ENCODE data around the gene VPS29.
A peak's percentile ranks its signal among the peaks of the same experiment; 100 is the strongest.
"Not testable (repeated sequence)": the region's sequence is repeated elsewhere in the genome, so short reads cannot be mapped to it uniquely, and the experiment has no call there.

VPS29 gene

DNA sequence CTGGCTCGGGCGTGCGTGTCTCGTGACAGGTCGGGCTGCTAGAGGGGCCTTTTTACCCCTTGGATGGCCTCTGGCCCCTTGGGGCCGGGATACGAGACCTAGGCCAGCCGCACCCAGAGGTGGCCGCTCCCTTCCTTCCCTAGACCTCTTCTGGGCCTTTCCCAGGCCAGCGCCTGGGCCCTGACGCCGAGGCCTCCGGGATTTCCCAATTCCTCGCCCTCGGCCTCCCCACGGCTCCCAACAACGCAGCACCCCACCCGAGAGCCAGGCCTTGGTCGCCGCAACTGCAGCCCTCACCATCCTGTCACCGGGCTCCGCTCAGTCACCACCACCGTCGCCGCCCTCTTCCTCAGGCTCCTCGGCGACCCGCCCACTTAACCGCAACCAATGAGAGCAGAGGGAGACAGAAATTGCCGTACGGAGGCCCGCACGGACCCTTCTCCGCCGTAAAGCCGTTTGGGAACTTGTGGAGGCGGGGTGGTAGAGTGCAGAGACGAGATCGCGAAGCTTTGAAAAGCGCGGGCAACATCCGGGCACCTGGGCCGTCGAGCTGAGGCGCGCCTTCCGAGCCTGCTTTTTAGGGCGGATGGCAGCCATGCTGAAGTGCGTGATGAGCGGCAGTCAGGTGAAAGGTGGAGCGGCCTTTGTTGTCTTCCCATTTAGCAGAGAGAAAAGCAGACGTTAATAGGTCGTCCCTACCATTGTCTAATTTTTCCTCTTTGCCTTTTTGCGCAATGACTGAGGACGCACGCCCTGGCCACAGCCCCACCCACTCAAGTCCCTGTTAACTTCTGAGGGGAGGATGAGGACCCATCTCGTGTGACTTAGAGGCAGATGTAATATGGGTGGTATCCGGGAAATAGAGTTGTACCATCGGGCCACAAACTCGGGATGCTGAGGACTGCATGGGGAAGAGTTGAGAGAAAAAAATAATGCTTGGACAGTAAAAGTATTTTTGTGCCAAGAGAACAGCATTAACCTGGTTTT, at the start of gene VPS29, which contains the start of gene RAD9B:
Gene VPS29 (minus strand): TSS at position 360 of the 987 bp plus-strand sequence. CDS start 60 bp downstream, at position 300.
Gene RAD9B (plus strand): TSS at position 580 of the 987 bp plus-strand sequence. CDS start 7 bp downstream, at position 587.
- DNase-seq, result peak; percentile 99

DNA sequence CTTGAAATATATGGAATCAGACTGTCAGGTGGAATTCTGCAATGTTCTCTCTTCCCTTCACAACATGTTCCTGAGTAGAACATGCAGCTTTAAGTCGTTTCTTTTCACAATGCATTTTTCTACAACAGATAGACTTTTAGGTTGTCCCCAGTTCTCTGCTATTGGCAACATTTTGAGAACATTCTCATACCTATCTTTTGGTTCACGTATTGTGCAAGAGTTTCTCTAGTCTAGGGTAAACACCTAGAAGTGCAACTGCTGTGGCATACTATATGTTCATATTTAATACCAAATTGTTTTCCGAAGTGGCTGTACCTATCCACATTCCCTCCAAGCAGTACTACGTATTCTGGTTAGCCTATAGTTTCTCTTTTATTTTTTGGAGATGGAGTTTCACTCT, 49.1 kb upstream of the VPS29 start:
- no peak for DNase-seq

DNA sequence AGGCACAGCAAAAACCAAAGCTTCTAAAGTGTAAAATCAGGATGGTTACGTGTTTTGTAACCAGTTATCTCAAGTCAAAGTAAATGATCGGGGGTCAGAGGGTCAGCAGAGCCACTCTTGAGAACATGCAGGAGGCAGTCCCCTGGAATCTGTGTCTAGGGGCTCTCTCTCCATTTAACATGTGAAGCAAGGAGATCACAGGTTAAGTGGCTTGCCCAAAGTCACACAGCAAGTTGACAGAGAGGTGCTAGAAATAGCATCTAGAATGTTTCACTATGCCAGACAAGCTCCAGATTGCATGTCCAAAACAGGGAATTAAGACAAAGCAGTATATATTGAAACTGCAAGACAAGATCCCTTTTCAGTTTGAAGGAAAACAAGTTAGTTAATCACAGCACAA, 47.8 kb upstream of the VPS29 start:
- DNase-seq, result no peak

DNA sequence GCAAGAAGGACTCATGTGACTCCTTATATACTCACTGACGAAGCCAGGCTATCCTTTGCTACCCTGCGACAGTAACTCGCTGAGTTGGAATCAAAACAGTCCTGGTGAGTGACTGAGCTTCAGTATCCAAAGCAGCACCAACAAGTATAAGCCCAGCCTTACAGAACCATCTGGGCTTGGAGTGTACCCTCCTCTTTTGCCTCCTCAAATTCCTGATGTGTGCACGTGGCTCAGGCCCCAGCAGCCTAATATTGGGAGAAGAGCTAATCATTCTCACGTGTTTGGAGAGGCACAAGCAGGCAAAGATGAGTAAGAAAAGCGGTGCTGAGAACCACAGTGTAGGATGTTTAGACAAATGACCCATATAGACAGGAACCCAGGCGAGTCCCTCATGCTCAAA, 46.8 kb upstream of the VPS29 start:
- DNase-seq, result no peak

DNA sequence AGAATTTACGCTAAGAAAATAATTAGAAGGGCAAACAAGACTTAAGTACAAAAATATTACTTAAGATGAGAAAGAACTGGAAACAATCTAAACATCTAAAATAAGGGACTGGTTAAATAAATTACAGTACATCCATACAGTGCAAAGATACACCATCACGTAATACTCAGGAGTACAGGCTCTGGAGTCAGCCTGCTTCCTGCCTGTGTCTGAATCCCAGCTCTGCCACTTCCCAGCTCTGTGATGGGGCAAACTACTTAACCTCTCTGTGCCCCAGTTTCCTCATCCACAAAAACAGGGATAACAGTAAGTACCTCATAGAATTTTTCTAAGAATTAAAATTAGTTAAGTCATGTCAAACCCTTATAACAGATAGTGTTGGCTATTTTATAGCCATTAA, 45.2 kb upstream of the VPS29 start:
- DNase-seq, result no peak

DNA sequence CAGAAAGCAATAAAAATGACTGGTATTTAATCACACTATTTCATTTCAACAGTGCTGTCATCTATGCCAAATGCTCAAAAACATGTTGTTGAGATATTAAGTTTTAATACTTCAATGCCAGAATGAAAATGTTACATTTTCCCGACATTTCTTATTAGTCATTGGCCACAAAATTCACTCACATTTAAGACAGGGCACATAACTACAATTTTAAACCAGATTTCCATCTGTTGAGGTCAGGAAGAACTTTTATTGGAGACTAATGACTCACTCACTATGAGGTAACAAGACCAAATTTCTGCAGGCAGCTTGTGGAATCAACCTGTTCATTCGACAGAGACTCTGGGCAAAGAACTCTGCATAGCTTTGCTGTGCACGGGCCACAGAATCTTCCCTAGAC, 44.4 kb upstream of the VPS29 start:
- no peak for DNase-seq

DNA sequence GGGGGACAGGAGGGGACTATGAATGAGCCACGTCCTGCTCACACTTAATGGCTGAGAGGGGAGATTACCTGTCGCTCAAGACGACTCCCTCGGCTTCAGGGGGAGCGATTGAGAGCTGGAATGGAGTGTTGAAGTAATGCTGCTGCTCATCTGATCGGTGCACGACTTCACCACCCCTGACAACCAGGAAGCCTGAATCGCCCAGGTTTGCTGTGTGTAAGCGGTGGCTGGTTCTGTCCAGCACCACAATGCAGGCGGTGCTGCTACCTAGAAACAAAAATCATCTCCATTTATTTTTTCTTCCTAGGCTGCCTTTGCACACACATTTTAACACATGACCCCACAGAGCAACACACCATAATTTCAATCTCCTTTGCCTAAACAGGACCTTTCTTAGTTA, 43.9 kb upstream of the VPS29 start:
- DNase-seq, result no peak

DNA sequence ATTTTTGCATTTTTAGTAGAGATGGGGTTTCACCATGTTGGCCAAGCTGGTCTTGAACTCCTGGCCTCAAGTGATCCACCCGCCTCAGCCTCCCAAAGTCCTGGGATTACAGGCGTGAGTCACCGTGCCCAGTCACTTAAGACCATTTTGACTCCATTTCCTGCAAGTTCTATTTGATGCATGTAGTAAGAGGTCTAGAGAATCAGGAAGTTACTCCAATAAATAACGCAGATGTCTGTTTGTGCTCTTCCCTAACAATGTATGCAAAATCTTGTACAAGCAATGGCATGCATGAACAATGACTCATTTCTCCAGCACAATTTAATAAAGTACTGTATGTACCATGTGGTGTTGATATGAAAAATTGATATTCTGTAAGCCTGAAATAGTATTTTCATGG, 43.3 kb upstream of the VPS29 start:
- DNase-seq, result not testable (repeated sequence)

DNA sequence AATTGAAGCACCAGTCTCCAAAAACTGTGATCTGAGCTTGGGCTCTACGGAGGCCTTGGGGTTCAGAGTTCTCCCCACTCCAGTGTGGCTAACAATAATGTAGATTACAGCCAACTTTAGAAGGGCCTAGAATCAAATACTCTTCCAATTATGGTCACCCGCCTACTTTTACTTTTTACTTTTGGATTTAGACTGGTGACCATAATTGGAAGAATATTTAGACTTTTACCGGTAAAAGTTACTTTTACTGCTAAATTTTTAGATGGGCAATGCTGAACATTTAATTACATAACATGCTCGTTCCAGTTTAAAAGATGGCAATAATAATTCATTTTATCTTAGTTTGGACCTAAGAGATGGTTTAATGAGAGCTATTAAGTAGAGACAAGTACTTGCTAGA, 42.1 kb upstream of the VPS29 start:
- DNase-seq, result no peak

DNA sequence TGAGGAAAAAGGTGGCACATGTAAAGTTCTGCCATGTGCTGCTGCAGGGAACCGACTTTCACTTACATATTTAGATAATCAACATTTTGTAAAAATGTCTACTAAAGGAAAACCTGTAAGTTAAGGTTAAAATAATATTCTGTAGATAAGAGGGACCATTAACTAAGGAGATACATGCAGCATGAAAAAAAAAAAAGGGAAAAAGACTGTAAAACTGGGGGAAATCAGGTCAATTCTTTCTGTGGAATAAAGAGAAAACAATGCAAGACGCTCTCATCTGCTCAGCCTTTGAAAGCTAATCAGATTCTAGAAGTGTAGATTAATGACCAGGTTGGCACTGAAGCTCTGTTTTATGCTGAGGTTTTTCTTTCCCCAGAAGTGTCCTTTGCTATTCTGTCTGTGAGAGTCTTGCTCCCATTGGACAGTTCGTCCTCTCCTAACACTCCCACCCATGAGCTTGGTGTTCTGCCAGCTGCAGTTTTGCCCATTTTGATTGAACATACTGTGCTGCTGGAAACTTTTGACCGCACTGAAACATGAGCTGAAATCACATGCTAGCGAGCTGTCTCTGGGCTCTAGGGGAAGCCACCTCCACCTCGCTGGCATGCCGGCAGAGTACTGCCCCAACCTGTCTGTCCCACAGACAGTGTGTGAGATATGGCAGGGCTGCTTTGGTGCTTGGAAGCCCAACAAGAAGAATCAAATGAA, 41.5 kb upstream of the VPS29 start:
- DNase-seq, result peak; percentile 67

DNA sequence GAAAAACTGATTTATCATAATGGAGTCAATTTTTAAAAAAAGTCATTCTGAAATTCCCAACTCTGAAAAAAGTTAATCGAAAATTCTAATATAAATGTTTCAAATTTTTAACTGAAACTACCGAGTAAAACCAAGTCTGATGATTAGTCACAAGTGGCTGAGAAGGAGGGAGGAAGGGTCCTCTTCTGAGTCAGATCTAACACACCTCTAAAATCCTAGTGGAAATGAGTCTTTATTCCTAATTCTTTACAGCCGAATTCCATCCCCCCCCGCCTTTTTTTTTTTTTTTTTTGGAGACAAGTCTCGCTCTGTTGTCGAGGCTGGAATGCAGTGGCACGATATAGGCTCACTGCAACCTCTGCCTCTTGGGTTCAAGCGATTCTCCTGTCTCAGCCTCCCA, 38.1 kb upstream of the VPS29 start:
- no peak for DNase-seq

DNA sequence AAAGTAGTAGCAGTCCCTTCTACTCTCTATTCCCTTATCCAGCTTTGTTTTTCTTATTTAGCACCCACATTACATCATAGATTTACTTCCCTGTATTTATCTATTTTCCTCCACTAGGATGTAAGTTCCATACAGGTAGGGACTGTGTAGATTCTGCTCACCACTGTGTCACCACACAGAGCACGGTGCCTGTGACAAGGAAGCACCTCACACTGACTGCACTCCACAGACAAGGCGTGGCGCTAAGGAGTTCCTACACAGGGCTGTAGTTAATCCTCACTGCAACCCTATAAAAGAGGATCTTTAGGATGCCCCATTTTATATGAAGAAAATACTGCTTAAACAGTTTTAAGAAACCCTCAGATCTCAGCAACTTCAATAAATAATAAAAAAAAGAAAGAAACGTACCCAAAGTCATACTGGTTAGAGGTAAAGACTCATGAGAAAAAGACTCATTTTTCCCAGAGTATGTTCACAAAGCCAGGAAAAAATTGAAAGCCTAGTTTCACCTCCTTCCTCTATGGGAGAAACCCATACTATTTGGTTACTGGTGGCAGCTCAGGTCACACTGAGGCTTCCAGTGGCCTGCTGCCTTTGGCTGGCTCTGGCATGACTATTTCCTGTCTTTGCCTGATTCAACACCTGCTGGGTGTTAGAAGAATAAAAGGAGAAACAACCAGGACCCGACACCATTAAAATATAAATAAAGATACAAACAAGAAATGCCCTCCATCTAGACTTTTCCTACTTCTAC, 37.1 kb upstream of the VPS29 start:
- DNase-seq, result peak; percentile 11

DNA sequence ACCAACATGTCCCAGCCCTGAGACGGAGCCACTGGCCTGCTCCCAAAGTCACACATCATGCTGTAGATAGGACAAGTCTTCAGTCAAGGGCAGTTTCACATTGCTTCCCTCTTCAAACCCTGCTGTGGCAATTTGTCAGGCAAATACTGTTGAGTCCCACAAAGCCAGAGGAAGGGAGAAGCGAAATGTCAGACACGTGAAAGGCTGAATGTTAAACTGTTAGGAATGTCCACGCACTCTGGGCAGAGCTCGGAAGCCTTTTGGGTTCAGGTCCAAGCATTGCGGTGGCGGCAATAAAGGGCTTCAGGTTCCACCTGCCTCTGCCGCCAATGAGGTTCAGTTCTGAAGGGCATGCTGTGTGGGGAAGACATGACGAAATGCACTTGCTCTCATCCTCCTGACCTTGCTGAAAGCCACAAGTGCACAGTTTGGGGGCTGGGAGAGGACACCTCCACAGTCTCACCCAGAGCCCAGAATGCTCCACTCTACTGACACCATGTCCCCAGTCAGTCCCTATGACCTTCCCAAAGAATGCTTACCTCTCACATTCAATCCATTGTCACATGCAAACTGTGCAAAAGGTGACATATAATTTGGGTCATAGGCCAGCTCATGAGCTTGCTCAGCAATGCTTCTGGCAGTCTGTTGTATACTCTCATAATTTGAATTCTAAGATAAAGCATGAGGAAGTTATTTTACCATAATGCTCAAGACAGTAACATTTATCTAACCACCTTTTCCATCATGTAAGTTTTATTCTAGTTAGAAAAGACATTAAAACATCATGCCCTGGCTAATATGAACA, 35.9 kb upstream of the VPS29 start:
- DNase-seq, result peak; percentile 95

DNA sequence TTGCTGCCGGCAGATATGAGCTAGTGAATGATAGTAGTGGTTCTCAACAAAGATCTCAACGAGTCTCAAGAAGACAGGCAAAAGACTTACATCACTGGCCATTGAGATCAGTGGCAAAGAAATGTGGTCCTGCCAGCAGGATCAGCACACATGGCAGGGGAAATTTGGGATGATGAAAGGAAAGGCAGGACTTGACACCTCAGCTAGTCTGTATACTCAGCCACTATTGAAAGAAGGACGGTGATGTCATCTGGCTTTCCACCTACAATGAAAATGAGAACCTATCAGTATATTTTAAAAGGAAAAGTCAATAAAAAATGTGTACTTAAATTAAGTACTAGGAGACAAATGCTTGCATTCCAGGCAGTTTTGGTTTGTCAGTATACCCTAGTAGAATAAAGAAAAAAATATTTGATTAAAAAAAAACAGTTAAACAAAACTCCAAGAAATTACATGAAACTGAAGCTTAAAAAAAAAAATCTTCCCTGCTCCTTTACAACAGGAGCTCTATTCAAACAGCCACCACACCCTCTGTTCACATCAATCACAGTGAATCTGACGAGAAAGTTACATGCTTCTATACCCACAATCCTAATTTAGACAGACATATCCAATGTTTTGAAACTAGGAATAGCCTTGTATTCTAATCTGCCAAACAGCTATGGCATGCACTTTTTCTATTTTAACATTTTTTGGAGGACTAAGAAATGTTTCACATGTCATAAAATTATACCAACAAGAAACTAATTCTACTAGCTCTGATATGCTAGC, 35.1 kb upstream of the VPS29 start:
- peak; percentile 73 for DNase-seq

DNA sequence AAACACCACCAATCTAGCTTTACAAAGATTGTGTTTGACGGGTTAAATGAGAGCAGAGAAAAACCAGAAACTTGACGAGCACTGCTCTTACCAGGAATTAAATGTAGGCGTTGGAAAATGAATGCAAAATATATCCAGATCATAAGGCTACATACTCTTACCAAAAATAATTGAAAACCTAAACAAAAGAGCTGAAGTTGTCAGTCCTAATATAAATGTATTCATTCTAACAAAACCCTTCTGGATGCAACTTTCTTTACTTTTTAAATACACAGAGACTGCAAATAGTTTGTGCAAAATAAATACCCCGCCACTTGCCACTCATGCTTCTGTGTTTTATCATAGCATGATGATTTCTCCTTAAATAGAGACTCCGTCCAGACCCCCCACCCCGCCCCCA, 32.9 kb upstream of the VPS29 start:
- DNase-seq, result no peak

DNA sequence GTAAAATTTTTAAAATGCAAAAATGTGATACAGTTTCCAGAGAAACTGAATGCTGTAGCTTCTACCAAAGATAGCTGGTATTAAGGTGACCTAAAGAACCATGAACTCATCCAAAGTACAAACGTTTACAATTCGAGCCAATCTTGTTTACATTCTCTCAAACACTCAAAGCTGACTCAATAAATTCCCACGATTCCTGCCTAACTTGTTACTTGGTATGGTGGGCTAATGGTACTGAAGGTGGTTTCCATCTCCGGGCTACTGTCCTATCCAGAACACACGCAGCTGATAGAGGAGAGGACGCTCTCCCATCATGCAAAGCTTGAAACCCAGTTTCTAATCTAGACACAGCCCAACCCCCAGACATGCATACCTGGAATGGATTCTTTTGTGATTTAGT, 31.7 kb upstream of the VPS29 start:
- no peak for DNase-seq

DNA sequence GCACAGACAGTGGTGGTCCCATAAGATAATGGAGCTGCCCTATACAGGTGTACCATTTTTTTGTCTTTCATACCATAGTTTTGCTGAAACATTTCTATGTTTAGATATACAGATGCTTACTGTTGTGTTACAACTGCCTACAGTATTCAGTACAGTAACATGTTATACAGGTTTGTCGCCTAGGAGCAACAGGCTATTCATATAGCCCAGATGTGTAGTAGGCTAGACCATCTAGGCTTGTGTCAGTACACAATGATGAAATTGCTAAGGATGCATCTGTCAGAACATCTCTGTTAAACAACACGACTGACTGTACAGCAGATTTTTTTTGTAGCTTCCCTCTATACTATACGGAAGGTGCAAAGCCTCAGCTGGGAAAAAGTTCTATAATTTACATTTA, 30.7 kb upstream of the VPS29 start:
- DNase-seq, result no peak

DNA sequence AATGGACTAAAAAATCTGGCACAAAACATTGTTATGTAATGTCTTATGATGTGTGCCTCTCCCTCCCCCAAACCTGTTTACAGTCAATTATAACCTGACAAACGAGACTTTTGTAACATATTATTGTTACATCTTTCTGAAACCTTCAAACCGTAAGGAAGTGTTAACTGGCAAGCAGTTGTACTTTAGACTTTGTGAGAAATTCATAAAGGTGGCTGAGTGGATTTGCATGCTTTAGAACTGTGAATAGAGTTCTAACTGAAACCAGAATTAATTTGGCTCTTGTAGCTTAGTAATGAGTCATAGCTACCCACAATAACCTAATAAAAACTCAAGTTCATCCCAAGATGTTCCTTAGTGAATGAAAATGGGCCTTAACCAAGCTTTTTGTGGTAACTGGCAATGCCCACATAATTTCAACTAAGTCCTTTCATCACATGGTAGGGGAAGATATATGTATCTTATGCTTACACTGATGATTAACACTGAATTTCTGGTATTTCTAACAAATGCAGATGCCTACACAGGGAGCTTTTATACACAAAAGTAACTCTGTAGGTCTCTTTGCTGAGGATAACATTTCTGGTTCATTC, 29.9 kb upstream of the VPS29 start:
- no peak for DNase-seq

DNA sequence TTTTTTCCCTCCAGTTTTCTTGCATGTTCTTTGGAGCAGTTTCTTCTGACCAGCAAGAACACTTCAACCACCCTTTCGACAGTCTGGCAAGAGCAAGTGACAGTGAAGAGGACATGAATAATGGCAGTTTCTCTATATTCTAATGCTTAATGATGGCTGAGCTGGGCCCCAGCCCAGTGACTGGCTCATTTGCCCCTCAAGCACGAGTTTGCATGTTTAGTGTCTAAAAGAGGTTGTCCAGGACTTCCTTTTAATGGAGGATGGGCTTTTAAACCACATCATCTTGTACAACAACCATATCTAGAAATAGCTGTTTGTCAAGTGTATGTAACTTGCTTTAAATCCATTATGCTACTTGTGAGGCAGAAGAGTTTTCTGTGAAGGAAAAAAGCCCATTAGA, 28.6 kb upstream of the VPS29 start:
- no peak for DNase-seq

DNA sequence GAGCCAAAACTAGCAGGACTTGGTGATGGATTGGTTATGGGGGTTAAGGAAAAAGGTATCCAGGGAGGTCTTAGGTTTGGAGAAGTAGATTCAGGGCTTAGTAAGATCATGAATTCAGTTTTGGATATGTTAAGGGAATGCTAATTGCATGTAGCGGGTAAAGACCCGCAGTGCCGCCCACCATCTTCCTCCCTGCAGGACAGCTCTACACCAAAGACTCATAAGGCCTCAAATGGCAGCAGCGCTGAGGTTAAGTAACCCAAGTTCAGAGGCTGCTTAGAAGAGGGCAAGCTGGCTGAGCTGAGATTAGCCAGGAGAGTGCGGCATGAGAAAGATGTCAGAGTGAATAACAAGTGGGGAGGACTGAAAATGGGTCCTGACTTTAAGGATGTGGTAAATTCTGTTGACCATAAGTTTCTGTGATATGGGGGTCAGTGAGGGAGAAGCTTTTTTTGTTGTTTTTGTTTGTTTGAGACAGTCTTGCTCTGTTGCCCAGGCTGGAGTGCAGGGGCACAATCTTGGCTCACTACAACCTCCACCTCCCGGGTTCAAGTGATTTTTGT, 26.4 kb upstream of the VPS29 start:
- no peak for DNase-seq

All from NCI-H2029 (cell line).